ENCODE data around the gene LRCH4. TPM values are rescaled to one million over a fixed set of nuclear protein-coding genes. Genes with fewer than 3 reads are reported as not detected.

Gene LRCH4
- total and polyA plus RNA-seq, 2 of the 13 experiments (the other 11 are each of a cell fraction or from before 2014, with no cell fraction given) = 7.0 to 9.3 TPM

- ChIA-PET POLR2A (interaction anchor here (0.5 to 3.3 kb wide), 2 partner anchors 14 to 32 kb away, joined by 7 to 19 read pairs; partner anchors contain the start of genes FBXO24 and LRCH4), CTCF (ENCODE audit: low intra/inter-chr PET ratio, low total read pairs) (no interaction called here)
- H3K36me3 ChIP-seq (replicated peaks in 1 of 2; ENCODE audit: control insufficient read depth in 1 of 2, insufficient read depth in 2 of 2, low read length in 2 of 2) = no peaks in the 10 kb centered on the region
- BruUV-seq (replicated peaks) = no TSS peak
- peaks cover 2 to 9% of the 10 kb centered on the region in 2 experiments; a peak in 1 of 5 replicates for H3K27me3 ChIP-seq (ENCODE audit: control insufficient read depth in 1 of 2, insufficient read depth in 2 of 2, low read length in 2 of 2)
- H2AFZ ChIP-seq (ENCODE audit: low read length) = no peak overlapping the region
- ATAC-seq (peak; percentile 68), DNase-seq (ENCODE audit: low spot score) (no peak), FAIRE-seq (no peak)
- 0 out of 2 replicates have a peak overlapping the region, but pooled peaks have one; percentile 13 for H3K9ac ChIP-seq (ENCODE audit: insufficient read depth, low read depth, low read length)
- H4K20me1 ChIP-seq (ENCODE audit: insufficient read depth, low read length) = no peaks in the 10 kb centered on the region
- H3K79me2 ChIP-seq (ENCODE audit: insufficient read depth, low read length) = no peaks in the 10 kb centered on the region
- no peak overlapping the region for H3K27ac ChIP-seq (ENCODE audit: extremely low read length, insufficient read depth, low read length)
- in situ Hi-C loops (cut with HindIII; ENCODE audit: extremely low pct_ligation_motif_present, low pct_unique_long_range_greater_than_20kb) (no loop called here), intact Hi-C loops (cut with micrococcal nuclease; ENCODE audit: unreplicated experiment) (no loop called here)
- WGBS (ENCODE audit: low lambda C conversion rate) = 4% methylated on average over 7 of the region's 18 CpGs
- no peaks in the 10 kb centered on the region for H3K9me3 ChIP-seq (ENCODE audit: low read length)
- H3K4me1 ChIP-seq (ENCODE audit: insufficient read depth, low read length) = peaks cover 44% of the 10 kb centered on the region
- peak overlapping the region in 1 of 3 experiments; percentile 54; a peak in 1 of 6 replicates for H3K4me3 ChIP-seq (replicated peaks in 1 of 3; ENCODE audit: insufficient read depth in 1 of 3, low read depth in 2 of 3, low read length in 3 of 3)
- H3K4me2 ChIP-seq (ENCODE audit: low read depth, low read length) = peak overlapping the region; percentile 64
- TF ChIP-seq RFXAP (CRISPR knock-in tag; IDR thresholded peaks at IDR 0.05; ENCODE audit: borderline replicate concordance) (no peak), SNRNP70 (IDR thresholded peaks at IDR 0.05; ENCODE audit: low read depth, low read length) (no peak), RELA (CRISPR knock-in tag; IDR thresholded peaks at IDR 0.05) (no peak), POLR2AphosphoS2 (IDR thresholded peaks at IDR 0.05; ENCODE audit: low read depth, low read length) (no peak), POLR2AphosphoS5 (IDR thresholded peaks at IDR 0.05; ENCODE audit: low read depth, low read length) (no peak), SIN3A (IDR thresholded peaks at IDR 0.05; ENCODE audit: borderline replicate concordance, low read depth, low read length) (peak; percentile 18; the same call in 1 of the 2 replicates), ZBTB7A (CRISPR knock-in tag; IDR thresholded peaks at IDR 0.05) (no peak), U2AF1 (optimal IDR thresholded peaks at IDR 0.05; ENCODE audit: low read depth, low read length) (no peak), MLX (CRISPR knock-in tag; IDR thresholded peaks at IDR 0.05) (no peak), ISL2 (CRISPR knock-in tag; IDR thresholded peaks at IDR 0.05) (no peak), PITX1 (CRISPR knock-in tag; IDR thresholded peaks at IDR 0.05) (no peak), ZNF329 (CRISPR knock-in tag; IDR thresholded peaks at IDR 0.05; ENCODE audit: low read depth) (no peak), ZNF280D (CRISPR knock-in tag; IDR thresholded peaks at IDR 0.05) (no peak), PAXIP1 (CRISPR knock-in tag; conservative IDR thresholded peaks at IDR 0.05) (0 out of 2 replicates have a peak, but pooled peaks have one; percentile 17)
These were observed 14.2 kb upstream of the LRCH4 start for GRCh38 chr7:100599911-100600729.

All from HepG2 (cell line).